Measurements from ENCODE around the gene PIK3R1.
A peak's percentile ranks its signal among the peaks of the same experiment; 100 is the strongest.

- TF ChIP-seq CTCF (optimal IDR thresholded peaks at IDR 0.05 in 1 of 3, IDR thresholded peaks at IDR 0.05 in 1 of 3, conservative IDR thresholded peaks at IDR 0.05 in 1 of 3; ENCODE audit: extremely low read depth in 1 of 3, insufficient read depth in 2 of 3, low read length in 3 of 3) (peak; percentile 81 to 92 (median 92)), EZH2 (IDR thresholded peaks at IDR 0.05; ENCODE audit: low read length) (no peak)
Measured at GRCh38 chr5:68252673-68253623, 37.4 kb downstream of the PIK3R1 start.

Measured in keratinocyte (primary cell).